SJSA1 (cell line): ENCODE data around the gene G0S2. TPM values are rescaled to one million over a fixed set of nuclear protein-coding genes. Genes with fewer than 3 reads are reported as not detected.

Experiments
- DNase-seq, 2 experiments: peaks; one replicate each; pipeline ENCODE4 v3.0.0-alpha.2; 2015 to 2020; ENCODE audit warnings: low spot score in 2 of 2, low read depth in 1 of 2
- H3K27ac ChIP-seq: fragments of 250-450 bp; sonication (Bioruptor Pico); 2 replicates; pipeline ENCODE4 v1.5.1; 2020; ENCODE audit warnings: mild to moderate bottlenecking, moderate library complexity
- H3K27me3 ChIP-seq: fragments of 250-450 bp; sonication (Bioruptor Pico); replicated peaks from 2 replicates; pipeline ENCODE4 v1.5.1; 2020; ENCODE audit warnings: mild to moderate bottlenecking, moderate library complexity
- H3K36me3 ChIP-seq: fragments of 250-450 bp; sonication (Bioruptor Pico); 2 replicates; pipeline ENCODE4 v1.5.1; 2020; ENCODE audit warnings: mild to moderate bottlenecking
- H3K4me1 ChIP-seq: fragments of 250-450 bp; sonication (Bioruptor Pico); replicated peaks from 2 replicates; pipeline ENCODE4 v1.6.1; 2021; ENCODE audit warnings: mild to moderate bottlenecking
- H3K4me3 ChIP-seq: fragments of 250-450 bp; sonication (Bioruptor Pico); 2 replicates; pipeline ENCODE4 v1.5.1; 2020; ENCODE audit warnings: mild to moderate bottlenecking
- H3K9me3 ChIP-seq: fragments of 250-450 bp; sonication (Bioruptor Pico); replicated peaks from 2 replicates; pipeline ENCODE4 v1.5.1; 2020; ENCODE audit warnings: mild to moderate bottlenecking
- total RNA-seq: library from RNA; depleted of rRNA; stranded (reverse); fragments of >200 nt; shearing (Covaris generic); gene quantifications from 2 replicates; pipeline ENCODE4 v1.2.3, GENCODE V29; 2014

Gene G0S2
- total RNA-seq, 1 experiment from 2014 or later, result not detected

DNA sequence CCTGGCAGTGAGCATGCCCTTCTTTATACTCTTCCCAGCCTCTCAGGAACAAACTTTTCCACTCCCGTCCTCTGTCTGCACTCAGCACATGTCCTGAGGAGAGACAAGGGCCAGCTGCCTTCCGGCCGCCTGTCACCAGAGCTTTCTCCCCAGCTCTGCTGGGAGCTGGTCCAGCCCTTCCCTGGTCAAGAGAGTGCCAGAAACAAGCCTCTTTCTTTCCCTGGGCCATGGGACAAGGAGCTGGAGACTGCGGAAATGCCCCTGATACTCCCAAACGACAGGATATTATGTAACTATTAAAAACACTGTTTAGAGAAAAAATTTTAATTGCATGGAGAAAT, 33.4 kb upstream of the G0S2 start:
- H3K27ac ChIP-seq, result no peak overlapping the region
- H3K9me3 ChIP-seq, result 0 out of 2 replicates have a peak, but pooled peaks cover 2% of the 10 kb centered on the region

DNA sequence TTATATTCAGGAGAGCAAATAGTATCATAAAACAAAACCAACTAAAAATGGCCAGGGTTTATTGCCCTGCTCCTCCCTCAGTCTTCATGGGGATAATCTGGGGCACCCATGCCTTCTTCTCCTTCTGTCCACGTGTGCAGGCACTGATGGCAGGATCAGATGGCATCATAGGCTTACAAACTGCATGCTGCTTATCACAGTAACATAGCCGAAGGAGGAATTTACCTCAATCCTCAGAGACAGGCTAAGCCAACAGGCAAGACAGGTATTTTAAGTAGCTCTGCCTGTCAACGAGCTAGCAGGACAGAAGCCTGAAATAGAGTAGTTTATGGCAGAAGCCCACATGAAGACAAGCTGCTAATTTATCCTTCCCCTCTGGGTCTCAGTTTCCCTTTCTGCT, 32.4 kb upstream of the G0S2 start:
- Histone ChIP-seq H3K27ac (no peak overlapping the region), H3K36me3 (no peaks in the 10 kb centered on the region), H3K27me3 (no peaks in the 10 kb centered on the region), H3K9me3 (0 out of 2 replicates have a peak, but pooled peaks cover 3% of the 10 kb centered on the region), H3K4me1 (peaks cover 14% of the 10 kb centered on the region), H3K4me3 (no peak overlapping the region)
- DNase-seq, result no peak

More for the DNA sequence above, 33.4 kb upstream of the G0S2 start:
- no peaks in the 10 kb centered on the region for H3K36me3 ChIP-seq
- no peak overlapping the region for H3K4me3 ChIP-seq
- H3K27me3 ChIP-seq, result no peaks in the 10 kb centered on the region
- no peak for DNase-seq
- peaks cover 7% of the 10 kb centered on the region for H3K4me1 ChIP-seq

DNA sequence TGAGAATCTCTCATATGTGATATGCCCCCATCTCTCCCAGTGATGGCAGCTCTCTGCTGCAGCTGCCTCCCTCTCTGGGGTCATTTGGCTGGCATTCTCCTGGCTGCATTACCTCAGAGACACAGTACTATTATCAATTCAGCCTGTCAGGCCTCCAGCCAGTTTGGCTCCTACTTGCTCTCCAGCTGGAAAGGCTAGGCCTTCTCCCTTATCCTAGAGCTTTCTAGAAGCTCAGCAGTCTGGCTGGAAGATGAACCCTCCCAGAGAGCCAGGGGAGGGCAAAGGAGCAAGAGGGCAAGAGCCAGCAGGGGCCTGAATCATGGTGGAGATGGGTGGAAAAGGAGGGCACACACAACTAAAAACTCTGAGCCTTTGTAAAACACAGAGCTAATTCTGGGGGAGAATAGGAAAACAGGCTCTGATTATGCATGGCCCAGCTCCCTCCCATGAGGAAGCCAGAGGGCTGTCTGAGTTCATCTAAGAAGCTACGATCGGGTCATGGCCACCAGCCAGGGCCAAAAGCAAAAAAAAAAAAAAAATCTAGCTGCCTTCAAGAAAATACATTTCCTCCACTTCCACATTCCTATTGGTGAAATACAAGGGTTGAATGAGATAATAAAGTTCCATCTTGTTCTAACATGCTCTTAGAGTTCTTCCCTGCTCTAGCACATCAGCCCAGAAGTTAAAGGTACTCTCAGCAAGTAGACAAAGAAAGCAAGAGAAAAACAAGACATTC, 31.8 kb upstream of the G0S2 start:
- no peak for DNase-seq
- H3K4me1 ChIP-seq, result peaks cover 18% of the 10 kb centered on the region
- H3K36me3 ChIP-seq, result no peaks in the 10 kb centered on the region

GRCh38 chr1:209645574-209646452, 29.4 kb upstream of the G0S2 start:
- Histone ChIP-seq H3K4me1 (peaks cover 42% of the 10 kb centered on the region), H3K4me3 (no peak overlapping the region), H3K27ac (no peak overlapping the region), H3K27me3 (no peaks in the 10 kb centered on the region), H3K9me3 (0 out of 2 replicates have a peak, but pooled peaks cover 3% of the 10 kb centered on the region), H3K36me3 (no peaks in the 10 kb centered on the region)
- no peak for DNase-seq

More for the DNA sequence above, 31.8 kb upstream of the G0S2 start:
- H3K27me3 ChIP-seq, result no peaks in the 10 kb centered on the region
- no peak overlapping the region for H3K27ac ChIP-seq
- H3K4me3 ChIP-seq, result no peak overlapping the region
- 0 out of 2 replicates have a peak, but pooled peaks cover 3% of the 10 kb centered on the region for H3K9me3 ChIP-seq

DNA sequence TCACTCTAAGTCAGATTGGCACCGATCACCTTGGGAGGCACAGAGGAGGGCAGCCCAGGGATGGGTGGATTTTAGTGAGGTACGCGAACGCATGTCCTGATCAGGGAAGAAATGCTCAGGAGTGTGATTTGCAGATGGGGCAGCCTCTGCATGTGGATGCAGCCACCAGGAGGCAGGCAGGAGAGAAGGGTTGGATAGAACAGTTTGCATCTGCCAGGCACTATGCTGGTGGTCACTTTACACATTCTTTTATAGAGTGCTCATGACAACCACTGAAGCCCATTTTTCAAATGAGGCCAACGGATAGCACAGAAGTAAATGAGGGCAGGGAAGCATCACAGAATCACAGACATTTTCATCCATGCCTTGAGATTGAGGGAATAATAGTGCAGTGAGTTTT, 28.7 kb upstream of the G0S2 start:
- Histone ChIP-seq H3K4me1 (peaks cover 49% of the 10 kb centered on the region), H3K27ac (peak overlapping the region; percentile 76), H3K9me3 (0 out of 2 replicates have a peak, but pooled peaks cover 3% of the 10 kb centered on the region), H3K4me3 (no peak overlapping the region), H3K36me3 (no peaks in the 10 kb centered on the region), H3K27me3 (no peaks in the 10 kb centered on the region)
- DNase-seq, result peak; percentile 39 to 61

- Histone ChIP-seq H3K27me3 (no peaks in the 10 kb centered on the region), H3K36me3 (no peaks in the 10 kb centered on the region), H3K27ac (peak overlapping the region; percentile 76), H3K4me1 (peaks cover 49% of the 10 kb centered on the region), H3K4me3 (no peak overlapping the region), H3K9me3 (0 out of 2 replicates have a peak, but pooled peaks cover 3% of the 10 kb centered on the region)
- DNase-seq, result no peak
Measured at GRCh38 chr1:209647156-209647555, 28.1 kb upstream of the G0S2 start.

DNA sequence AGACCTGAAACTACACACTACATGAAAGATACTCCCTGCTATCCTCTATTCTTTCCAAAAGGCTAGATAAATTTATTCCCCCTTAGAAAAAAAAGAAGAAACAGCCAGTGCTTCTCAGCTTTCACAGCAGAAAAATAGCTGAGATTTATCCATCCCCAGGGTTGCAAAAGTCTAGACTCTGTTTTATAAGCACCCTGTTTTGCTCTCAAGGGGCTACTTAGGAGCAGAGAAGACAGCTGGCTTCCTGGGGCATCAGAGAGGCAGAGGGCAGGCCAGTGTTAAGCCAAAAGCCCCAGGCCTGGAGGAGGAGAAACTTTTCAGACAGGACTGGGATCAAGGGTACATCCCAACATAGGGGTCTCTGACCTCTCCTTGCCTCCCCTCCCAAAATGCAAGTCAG, 26.9 kb upstream of the G0S2 start:
- Histone ChIP-seq H3K27ac (no peak overlapping the region; the same call in 1 of the 2 replicates), H3K36me3 (no peaks in the 10 kb centered on the region), H3K4me1 (peaks cover 57% of the 10 kb centered on the region), H3K27me3 (no peaks in the 10 kb centered on the region), H3K4me3 (no peak overlapping the region), H3K9me3 (0 out of 2 replicates have a peak, but pooled peaks cover 3% of the 10 kb centered on the region)
- no peak for DNase-seq

- peak in 1 of 2 experiments; percentile 79 for DNase-seq
- Histone ChIP-seq H3K27me3 (no peaks in the 10 kb centered on the region), H3K27ac (peak overlapping the region; percentile 49), H3K36me3 (no peaks in the 10 kb centered on the region), H3K4me1 (peaks cover 60% of the 10 kb centered on the region), H3K9me3 (0 out of 2 replicates have a peak, but pooled peaks cover 3% of the 10 kb centered on the region), H3K4me3 (no peak overlapping the region)
Measured at GRCh38 chr1:209648931-209649776, 26.1 kb upstream of the G0S2 start.

- no peaks in the 10 kb centered on the region for H3K27me3 ChIP-seq
- no peaks in the 10 kb centered on the region for H3K36me3 ChIP-seq
- DNase-seq, result no peak
- no peak overlapping the region for H3K4me3 ChIP-seq
- H3K27ac ChIP-seq, result peak overlapping the region; percentile 66; the same call in 1 of the 2 replicates
- 0 out of 2 replicates have a peak, but pooled peaks cover 3% of the 10 kb centered on the region for H3K9me3 ChIP-seq
- peaks cover 60% of the 10 kb centered on the region for H3K4me1 ChIP-seq
Measured at GRCh38 chr1:209650454-209650853, 24.8 kb upstream of the G0S2 start.

GRCh38 chr1:209651138-209651587, 24.0 kb upstream of the G0S2 start:
- Histone ChIP-seq H3K4me1 (peaks cover 65% of the 10 kb centered on the region), H3K9me3 (0 out of 2 replicates have a peak, but pooled peaks cover 3% of the 10 kb centered on the region), H3K4me3 (no peak overlapping the region), H3K27ac (peak overlapping the region; percentile 66), H3K27me3 (no peaks in the 10 kb centered on the region), H3K36me3 (no peaks in the 10 kb centered on the region)
- peak; percentile 81 to 85 for DNase-seq

DNA sequence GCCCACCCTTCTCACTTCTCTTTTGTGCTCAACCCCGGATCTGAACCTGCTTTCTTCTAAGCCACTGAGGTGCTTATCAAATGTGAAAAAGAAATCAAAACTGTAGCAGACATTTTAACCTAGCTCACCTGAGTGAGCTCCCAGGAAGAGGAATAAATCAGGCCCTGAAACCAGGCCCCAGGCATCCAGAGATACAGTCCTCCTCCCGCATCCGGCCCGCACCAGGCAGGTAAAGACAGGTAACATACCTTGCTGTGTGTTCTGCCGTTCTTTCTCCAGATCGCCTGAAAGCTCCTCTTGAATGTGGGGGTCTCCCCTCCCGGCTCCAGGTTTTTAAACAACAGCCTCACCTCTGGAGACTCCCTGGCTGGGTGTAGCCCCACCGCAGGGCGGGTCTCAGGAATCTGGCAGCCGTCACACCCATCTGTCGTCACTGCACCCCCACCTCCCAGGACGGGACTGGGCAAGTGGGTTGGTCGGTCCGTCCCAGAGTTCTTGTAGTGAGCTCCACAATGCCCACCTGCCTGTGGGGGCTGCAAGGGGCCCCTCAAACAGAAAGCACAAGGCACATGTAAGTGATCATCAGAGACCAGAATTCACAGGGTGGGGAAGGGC, 23.0 kb upstream of the G0S2 start, which contains the start of gene LAMB3:
LAMB3 (minus strand) TSS at position 305 of the 615 bp plus-strand sequence. CDS start 1,481 bp downstream, outside the sequence.
- Histone ChIP-seq H3K36me3 (no peaks in the 10 kb centered on the region), H3K4me1 (peaks cover 65% of the 10 kb centered on the region), H3K27ac (peak within 1 kb of the TSS; percentile 66)

GRCh38 chr1:209652873-209653401, 22.3 kb upstream of the G0S2 start:
- DNase-seq, result peak; percentile 44 to 63
- no peak overlapping the region for H3K4me3 ChIP-seq
- H3K36me3 ChIP-seq, result no peaks in the 10 kb centered on the region
- no peaks in the 10 kb centered on the region for H3K27me3 ChIP-seq
- H3K27ac ChIP-seq, result no peak overlapping the region
- H3K9me3 ChIP-seq, result no peaks in the 10 kb centered on the region
- H3K4me1 ChIP-seq, result peaks cover 68% of the 10 kb centered on the region

More for the DNA sequence above, 23.0 kb upstream of the G0S2 start, which contains the start of gene LAMB3:
- Histone ChIP-seq H3K27me3 (no peaks in the 10 kb centered on the region), H3K9me3 (no peaks in the 10 kb centered on the region), H3K4me3 (no peak within 1 kb of the TSS)
- no peak for DNase-seq
